Tongue (tissue), 2 donors: ENCODE results near the gene TGM4. TPM values are rescaled to one million over a fixed set of nuclear protein-coding genes. Genes with fewer than 3 reads are reported as not detected.

Experiments used
- DNase-seq: peaks from one replicate; pipeline ENCODE4 v3.0.0-alpha.2; 2015
- total RNA-seq: library from RNA; depleted of rRNA; stranded (reverse); fragments of >200 nt; gene quantifications from one replicate; pipeline ENCODE4 v1.2.3, GENCODE V29; 2014

Gene TGM4
- total RNA-seq, 1 donor from 2014 or later, result not detected

DNA sequence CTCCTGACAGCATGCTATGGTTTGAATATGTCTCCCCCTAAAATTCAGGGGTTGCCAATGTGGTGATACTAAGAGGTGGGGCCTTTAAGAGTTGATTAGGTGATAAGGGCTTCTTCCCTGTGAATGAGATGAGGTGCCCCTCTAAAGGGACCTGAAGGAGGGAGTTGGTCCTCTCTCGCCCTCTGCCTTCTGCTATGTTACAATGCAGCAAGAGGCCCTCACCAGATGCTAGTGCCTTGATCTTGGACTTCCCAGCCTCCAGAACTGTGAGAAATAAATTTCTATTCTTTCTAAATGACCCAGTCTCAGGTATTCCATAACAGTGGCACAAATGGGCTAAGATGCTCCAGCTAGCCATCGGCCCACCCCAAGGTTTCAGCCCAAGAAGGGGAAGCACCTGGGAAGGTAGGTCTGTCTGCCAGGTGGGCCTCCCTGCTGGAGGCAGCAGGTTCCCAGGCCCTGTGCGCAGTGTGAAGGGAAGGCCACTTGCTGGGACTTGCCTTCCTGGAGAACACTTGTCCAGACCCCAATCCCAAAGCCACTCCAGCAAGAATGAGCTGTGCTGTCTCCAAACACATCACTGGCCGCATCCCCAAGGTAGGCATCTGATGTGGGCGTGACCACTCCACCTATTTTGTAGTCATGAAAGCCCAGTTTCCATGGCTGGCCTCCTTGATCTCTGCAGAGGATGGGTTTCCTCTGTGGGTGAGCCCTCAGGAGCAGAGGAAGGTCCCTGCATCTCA is 9.0 kb downstream of the TGM4 start:
- DNase-seq, result no peak

DNA sequence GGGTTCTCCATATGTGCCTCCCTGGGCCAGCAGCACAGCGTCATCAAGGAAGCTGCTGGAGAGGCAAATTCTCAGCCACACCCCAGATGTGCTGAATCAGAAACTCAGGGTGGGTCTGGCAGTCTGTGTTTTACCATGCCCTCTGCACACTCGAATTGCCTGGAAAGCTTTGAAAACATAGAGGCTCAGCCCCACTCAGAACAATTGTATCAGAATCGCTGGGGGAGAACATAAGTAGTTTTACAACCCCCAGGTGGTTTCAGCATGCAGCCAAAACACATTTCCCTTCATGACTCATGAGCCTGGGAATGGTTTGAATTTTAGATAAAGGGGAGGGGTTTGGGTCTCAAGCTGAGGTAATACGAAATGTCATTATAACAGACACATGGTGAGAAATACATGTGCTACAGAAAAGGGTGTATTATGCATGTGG is 9.6 kb downstream of the TGM4 start:
- peak; percentile 53 for DNase-seq

DNA sequence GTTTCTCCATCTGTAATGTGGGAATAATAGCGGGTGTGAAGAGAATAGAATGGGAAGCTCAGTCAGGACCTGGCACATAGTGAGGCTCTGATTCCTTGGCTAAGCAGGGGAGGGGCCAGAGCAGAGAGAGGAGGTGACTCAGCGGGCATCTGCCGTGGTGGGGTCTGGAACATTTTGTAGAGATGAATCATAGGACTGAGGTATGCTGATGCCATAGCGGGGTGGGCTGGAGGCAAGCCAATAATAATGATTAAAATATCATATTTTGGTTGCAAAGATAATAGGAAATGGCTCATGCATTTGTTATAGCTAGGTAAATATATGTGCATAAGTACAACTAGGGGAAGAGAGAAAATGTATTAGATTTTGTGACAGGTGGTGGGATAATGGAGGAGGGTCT is 11.2 kb downstream of the TGM4 start:
- DNase-seq, result no peak

DNA sequence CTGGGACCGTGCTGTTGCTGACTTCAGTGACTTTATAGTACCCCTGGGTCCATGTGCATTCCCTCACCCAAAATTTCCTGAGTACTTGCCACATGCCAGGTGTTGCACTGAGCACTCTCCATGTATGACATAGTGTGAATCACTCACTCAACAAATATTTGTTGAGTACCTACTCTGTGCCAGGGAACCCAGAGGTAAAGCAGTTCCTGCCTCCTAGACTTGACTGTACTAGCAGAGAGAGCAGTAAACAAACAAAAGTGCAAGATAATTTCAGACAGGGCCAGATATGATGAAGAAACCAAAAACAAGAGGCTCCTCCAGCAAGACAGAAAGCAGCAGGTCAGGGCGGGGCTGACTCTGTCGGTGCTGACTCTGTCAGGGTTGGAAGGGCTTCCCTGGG is 12.2 kb downstream of the TGM4 start:
- DNase-seq, result no peak

DNA sequence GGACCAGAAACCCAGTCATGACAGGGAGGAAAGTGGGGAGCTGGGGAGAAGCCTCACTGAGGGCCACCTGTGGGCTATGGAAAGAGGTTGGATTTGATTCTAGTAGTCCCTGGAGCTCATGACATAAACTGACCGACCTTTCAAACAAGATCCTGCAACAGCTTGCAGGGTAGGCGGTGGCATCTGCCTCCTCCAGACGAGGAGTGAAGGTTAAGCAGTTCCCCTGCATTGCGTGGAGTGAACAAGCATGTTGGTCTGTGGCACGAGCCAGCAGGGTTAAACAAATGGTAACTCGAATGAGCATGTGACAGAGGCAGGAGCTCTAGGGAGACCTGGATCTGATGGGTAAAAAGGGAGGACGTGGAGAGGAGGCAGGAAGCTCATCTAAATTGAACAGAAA is 12.7 kb downstream of the TGM4 start:
- DNase-seq, result no peak

DNA sequence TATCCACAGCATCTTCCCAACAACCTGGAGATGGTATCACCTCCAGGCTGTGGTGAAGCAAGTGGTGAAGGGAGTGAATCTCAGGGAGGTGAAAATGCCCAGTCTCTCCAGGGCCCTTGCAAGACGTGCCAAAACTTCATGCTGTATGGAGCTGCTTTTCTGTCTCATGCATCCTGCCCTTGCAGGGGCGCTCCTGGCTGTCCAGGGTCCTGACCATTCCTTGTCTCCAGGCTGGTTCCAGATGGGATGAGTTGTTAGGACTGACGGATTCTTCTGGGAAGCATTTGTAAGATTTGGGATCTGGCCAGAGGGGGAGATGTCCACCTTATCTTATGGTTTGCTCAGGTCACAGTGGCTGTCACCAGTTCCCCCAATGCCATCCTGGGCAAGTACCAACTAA is 15.8 kb downstream of the TGM4 start:
- no peak for DNase-seq

DNA sequence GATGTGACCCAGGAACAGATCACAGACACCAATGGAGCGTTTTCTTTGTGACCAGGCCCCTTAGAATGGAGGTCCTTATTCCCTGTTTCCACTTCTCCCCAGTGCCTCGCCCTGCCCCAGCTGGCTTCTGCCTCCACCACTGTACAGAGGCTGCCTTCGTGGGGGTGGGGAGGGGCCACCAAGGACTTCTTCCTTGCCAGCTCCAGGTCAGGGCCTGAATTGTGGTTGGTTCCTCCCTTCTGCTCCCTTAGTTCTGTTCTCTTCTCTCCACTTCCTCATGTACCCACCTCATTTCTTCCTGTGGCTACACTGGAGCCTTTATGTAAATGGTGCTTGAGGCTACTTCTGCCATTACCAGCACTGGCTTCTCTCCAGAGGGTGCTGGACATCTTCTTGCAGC is 16.4 kb downstream of the TGM4 start:
- DNase-seq, result no peak

DNA sequence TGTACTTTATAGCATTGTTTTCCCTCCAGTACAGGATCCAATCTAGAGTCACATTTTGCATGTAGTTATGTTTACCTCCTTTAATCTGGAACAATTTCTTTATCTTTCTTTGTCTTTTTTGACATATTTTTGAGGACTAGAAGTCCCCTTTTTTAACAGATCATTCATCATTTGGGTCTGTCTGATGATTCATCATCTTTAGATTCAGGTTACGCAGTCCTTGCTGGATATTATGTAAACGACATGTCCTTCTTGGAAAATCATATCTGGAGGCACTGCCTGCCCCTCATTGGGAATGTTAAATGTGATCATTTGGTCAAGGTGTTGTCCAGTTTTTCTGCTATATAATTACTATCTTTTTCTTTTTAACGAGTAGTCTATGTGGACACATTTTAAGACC is 18.3 kb downstream of the TGM4 start:
- no peak for DNase-seq

DNA sequence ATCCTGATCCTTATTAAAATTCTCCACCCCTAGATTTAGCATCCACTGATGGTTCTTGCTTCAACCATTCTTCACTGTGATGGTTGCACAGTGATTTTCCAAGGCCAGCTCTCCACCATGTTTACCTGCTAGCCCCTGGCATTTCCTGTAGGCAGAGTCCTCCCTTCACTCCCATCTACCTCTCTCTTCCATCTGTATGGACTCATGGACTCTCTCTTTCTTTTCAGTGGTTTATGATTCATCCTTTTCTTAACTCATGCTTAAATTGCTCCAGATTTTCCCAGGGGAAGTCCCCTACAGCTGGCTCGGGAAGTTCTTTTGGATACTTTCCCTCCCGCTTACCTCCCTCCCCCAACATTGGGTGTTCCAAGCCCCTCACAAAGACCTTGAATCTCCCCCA is 18.7 kb downstream of the TGM4 start:
- DNase-seq, result no peak

DNA sequence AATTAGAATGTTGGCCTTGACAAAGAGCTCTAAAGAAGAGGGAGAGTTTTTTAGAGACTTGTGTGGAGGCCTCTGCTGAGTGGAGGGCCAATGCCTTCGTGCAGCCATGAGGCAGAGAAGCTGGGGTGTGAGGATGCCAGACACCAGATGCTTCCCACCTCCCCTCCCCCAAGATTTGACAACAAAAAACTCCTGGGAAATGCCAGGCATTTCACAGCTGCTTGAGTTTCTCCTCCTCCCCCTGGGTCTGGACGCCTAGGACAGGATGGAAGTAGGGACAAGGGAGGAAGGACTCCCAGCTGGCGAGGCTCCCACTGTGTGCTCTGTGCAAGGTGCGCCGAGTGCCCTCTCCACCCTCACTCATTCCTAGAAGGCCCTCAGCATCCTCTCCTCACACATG is 20.1 kb downstream of the TGM4 start:
- no peak for DNase-seq

DNA sequence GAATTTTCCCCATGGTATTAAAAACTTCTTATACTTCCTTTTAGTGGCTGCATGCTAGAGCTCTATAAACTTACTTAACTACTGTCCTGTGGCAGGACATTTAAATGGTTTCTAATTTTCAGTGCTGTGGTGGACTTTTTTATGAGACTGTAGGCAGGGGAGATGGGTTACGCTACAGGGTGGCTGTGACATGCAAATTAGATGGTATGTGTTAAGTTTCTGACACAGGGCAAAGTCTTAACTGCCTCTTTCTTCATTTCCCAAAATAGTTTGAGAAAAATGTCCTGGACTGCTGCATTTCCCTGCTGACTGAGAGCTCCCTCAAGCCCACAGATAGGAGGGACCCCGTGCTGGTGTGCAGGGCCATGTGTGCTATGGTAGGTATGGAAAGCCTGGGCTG is 22.0 kb downstream of the TGM4 start:
- DNase-seq, result no peak

DNA sequence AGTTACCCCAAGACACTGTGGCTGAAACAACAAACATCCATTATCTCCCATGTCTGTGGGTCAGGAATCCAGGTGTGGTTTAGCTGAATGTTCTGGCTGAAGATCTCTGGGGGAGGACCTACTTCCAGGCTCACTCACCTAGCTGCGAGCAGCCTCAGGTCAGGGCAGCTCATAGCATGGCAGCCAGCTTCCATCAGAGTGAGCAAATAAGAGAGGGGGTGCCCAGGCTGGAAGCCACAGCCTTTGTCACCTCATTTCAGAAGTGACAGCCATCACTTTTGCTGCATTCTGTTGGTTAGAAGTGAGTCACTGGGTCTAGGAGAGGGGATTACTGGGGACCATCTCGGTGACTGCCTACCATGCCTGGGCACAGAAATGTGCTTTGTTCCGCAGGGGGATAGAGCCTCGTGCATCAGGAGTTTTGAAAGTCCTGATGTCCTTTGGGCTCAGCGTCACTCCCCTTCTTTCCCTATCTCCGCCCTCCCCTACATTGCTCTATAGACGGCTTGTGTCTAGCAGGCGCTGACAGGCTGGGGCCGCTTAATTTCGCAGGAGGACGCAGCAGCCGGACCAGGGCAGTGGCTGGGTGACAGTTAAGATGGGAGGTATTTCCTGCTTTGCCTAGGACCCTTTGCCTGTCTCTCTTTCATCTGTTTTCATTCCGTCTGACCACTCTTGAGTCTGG is 25.4 kb downstream of the TGM4 start:
- DNase-seq, result no peak

DNA sequence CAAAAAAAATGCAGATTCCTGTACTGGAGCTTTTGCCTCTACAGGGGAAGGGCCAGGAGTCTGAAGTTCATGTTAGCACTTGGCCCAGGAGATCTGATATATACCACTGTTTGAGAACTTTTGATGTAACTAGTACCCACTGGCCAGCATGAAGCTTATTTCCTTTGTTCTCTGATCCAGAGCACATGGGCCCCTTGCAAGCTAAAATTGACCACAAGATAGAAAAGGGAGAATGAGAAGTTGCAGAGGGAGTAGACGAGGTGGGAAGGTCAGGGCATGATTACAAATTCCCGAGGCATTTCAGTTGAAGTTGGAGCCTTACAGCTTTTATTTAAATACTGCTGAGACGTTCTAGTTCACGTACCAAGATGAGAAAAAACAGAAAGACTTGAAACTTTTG is 28.2 kb downstream of the TGM4 start:
- no peak for DNase-seq

DNA sequence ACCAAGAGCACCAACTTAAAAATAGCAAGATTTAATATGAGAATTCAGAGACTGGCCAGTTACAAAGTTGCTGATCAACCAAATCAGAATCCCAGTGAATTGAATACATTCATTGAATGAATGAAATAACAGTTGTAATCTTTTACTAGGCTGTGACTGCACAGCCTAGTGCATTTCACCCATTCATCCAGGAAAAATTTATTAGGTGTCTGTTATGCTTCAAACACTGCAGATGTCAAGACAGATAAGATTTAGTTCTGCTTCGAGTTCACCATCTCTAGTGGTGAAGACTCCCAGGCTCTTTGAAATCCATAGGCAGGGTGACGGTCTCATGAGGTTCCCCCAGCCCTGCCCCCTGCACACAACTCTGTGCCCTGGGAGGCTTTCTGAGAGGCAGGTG is 28.9 kb downstream of the TGM4 start:
- DNase-seq, result no peak

DNA sequence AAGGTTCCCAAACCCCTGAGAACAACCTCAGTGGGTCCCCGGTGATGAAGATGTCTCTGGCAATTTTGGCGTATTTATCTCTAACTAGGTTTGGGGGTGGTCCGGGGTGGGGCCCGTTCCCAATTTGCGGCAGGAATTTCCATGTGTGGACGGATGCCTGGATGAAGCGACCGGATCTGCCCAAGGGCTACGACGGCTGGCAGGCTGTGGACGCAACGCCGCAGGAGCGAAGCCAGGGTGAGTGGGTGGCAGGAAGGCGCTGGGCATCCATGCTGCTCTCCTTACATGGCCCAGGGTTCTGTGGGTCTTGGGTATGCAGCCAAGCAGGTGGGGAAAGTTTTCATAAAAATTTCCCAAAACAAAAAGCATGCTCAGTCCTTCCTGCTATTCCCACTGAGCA is 29.3 kb downstream of the TGM4 start:
- no peak for DNase-seq

DNA sequence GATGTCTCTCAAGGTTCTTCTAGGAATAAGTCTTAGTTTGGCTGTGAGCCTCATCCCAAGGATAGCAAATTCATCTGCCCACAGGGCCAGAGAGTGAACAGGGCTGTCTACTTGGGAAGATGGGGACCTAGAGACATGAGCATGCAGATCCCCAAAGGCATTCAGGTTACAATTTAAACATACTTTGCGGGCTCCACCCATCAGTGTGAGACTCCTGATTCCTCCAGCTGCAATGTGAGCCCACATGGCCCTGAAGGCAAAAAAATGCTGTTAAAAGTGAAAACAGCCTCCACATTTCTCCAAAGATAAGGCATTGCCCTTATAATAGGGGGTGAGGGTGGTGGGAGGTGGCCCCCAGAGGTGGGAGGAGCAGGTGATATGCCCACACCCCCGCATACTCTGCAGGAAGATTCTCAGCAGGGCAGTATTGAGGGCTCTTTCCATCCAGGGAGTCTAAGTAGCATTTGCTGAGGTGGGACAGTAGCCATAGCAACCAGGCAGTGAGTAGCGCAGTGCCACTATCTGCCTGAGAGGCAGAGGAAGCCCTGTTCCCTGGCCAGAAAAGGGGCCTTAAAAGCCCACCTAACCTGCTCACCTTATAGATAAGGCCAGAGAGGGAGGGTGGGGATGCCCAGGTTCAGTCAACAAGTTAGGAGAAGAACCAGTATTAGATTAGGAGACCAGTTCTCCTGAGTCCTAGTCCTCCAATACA is 31.2 kb downstream of the TGM4 start:
- no peak for DNase-seq

DNA sequence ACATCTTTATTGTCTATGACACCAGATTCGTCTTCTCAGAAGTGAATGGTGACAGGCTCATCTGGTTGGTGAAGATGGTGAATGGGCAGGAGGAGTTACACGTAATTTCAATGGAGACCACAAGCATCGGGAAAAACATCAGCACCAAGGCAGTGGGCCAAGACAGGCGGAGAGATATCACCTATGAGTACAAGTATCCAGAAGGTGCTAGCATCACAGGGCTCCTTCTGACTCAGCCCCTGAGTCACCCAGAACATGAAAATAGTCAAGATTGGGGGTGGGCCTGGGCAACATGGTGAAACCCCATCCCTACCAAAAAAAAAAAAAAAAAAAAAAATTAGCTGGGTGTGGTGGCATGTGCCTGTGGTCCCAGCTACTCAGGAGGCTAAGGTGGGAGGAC is 32.6 kb downstream of the TGM4 start:
- DNase-seq, result no peak

DNA sequence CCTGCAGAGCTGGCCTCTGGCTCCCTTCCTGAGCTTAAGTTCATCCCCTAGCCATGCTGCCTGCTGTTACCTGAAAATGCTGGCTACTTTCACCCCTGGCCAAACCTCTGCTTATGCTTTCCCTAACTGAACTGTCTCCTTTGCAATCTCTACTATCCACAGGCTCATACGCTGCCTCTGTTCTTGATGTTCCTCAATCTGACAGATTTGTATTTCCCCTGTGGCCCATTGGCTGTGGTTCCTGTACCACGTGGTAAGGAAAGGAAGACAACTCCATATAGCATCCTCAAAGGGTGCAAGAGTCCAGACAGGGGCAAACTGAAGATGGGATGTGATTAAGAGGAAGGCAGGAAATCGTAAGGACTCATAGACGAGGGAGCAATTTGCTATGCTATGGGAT is 33.2 kb downstream of the TGM4 start:
- no peak for DNase-seq

DNA sequence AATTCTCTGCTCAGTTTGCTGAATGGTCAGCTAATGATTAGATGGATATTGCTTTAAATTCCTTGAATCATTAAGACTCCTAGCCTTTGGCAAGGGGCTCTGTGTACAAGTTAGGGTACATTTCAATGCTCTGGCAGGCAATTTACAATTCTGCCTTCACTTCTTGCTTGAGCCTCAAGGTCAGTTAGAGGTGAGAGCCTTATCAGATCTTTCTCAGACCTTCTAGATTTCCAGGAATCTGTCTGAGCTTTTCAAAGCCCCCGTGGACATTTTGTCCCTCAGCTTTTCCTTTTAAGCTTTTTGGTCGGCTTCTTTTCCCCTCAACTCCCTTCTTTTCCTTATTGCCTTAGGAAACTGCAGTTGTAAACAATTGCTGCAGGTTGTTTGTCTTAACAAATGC is 34.7 kb downstream of the TGM4 start:
- no peak for DNase-seq

DNA sequence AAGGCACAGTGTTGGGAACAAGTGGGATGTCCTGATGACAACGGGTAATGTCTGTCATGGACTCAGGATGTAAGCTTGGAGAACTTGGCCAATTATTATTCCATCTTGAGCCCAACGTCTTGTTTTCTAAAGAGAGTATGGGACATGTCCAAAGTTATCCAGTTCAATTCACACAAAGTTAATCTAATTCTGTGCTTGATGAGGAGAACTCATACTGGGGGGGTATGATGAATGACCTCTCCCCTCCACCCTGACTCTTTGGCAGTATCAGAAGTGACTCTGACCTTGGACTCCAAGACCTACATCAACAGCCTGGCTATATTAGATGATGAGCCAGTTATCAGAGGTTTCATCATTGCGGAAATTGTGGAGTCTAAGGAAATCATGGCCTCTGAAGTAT is 36.3 kb downstream of the TGM4 start:
- DNase-seq, result no peak

DNA sequence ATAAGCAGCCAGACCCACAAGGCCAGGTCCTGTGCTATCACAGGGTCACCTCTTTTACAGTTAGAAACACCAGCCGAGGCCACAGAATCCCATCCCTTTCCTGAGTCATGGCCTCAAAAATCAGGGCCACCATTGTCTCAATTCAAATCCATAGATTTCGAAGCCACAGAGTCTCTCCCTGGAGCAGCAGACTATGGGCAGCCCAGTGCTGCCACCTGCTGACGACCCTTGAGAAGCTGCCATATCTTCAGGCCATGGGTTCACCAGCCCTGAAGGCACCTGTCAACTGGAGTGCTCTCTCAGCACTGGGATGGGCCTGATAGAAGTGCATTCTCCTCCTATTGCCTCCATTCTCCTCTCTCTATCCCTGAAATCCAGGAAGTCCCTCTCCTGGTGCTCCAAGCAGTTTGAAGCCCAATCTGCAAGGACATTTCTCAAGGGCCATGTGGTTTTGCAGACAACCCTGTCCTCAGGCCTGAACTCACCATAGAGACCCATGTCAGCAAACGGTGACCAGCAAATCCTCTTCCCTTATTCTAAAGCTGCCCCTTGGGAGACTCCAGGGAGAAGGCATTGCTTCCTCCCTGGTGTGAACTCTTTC is 39.6 kb downstream of the TGM4 start:
- peak; percentile 78 for DNase-seq

DNA sequence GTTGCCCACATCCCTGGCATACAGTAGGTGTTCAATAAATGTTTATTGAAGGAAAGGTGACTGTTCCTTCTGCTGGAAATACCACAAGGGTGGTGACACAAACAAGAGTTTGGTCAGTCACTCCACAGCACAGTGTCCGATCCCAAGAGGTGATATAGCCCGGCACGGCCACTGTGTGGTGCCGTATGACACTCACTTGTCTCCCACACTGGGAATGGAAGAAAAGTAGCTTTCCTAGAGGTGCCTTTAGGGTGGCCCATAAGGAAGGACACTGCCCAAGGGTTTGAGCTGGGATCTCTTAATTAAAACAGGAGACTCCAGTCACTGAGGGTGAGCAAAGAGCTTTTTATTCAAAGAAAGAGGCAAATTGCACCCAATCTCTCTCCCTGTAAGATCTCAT is 40.5 kb downstream of the TGM4 start:
- DNase-seq, result no peak
